ENCODE data around the gene WASHC4.

The WASHC4 gene

DNA sequence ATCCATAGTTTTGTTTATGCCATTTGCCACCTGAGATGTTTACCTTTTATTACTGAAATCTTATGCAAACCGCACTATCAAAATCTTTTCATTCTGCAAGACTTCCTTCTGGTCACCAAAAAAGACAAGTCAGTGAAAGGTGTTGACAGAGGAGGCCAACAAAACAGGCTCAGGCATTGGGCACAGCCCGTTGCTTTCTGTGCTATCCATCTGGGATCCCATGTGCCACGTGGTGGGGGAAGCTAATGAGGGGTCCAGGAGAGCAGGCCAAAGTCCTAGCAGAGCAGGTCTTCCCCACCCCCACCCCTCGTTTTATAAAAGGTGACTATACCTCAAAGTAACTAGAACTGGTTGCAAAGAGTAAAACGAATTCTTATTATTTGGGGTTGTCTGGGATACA is 24.5 kb upstream of the WASHC4 start:
- TF ChIP-seq CTCF (IDR thresholded peaks at IDR 0.05; ENCODE audit: low read depth, low read length, missing control alignments) = no peak
- DNase-seq (ENCODE audit: low read depth) = no peak
- peak overlapping the region; percentile 47 for H3K4me3 ChIP-seq (ENCODE audit: low read depth, low read length)
- in situ Hi-C loops (cut with HindIII; ENCODE audit: low sequenced_read_pairs) = no loop called here

DNA sequence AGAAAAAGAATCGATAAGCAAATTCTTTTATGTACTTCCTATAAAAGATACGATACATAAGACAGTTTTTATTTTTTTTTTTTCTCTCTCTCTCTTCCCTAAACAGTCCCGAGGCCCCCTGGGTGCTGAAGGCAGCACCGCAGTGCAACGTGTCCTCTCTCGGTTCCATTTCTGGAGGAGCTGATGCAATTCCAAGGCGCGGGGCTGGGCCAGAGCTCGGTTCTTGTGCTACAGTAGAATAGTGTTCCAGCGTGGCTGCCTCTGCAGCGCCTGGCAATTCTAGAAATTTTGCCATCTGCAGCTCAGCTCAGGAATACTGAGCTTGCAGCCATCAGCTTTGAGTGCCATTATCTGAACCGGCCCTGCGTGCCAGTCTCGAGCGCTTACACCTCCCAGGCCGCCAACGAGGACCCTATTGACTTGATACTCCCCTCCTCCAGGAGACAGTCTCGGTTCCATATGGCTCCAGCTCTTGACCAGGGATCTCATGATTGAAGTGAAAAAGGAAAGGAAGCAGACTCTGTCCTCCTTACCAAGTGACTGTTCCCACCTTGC is 23.9 kb upstream of the WASHC4 start:
- peak; percentile 17 for TF ChIP-seq CTCF (IDR thresholded peaks at IDR 0.05; ENCODE audit: low read depth, low read length, missing control alignments)
- peak overlapping the region; percentile 47 for H3K4me3 ChIP-seq (ENCODE audit: low read depth, low read length)
- no peak for DNase-seq (ENCODE audit: low read depth)
- in situ Hi-C loops (cut with HindIII; ENCODE audit: low sequenced_read_pairs) = no loop called here

DNA sequence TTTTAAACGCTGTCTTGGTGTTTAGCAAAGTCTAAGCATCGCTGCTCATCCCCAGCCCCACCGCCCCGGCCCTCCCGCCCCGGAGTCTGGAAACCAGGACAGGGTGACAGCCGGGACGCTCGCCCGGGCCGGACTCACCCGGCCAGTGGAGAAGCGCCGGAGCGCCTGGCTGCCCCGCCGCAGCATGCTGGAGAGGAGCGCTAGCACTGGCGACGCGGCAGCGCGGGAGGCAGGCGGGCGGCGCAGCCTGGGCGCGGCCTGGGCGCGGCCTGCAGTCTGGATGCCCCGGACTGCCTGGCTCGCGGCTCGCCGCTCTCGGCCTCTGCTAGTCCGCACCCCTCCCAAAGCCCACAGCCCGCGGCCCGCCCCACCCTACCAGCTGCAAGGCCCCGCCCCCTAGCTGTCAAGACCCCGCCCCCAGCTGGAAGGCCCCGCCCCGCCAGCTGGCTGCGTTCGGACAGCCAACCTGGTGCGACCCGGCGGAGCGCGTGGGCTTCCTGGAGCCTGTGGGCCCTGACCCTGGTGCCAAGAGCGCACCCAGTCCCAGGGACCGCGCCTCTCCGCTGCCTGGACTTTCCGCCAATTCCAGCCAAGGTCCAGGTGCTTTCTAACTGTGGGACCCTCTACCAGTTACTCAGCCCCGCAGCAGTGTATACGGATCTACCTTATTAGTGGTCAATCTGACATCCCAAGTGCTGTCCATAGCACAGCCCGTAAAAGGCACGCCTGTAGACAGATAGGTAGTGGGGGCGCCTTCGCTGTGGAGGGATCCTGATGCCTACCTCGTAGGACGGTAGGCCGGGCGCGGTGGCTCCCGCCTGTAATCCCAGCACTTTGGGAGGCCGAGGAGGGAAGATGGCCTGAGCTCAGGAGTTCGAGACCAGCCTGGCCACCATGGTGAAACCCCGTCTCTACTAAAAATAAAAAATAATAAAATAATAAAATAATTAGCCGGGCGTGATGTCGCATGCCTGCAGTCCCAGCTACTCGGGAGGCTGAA is 23.0 kb upstream of the WASHC4 start, which contains the start of gene ALDH1L2:
Gene ALDH1L2 (minus strand): TSS at position 208 of the 1,000 bp plus-strand sequence. CDS start 22 bp downstream, at position 186.
- TF ChIP-seq CTCF (IDR thresholded peaks at IDR 0.05; ENCODE audit: low read depth, low read length, missing control alignments) = no peak
- no peak for DNase-seq (ENCODE audit: low read depth)
- in situ Hi-C loops (cut with HindIII; ENCODE audit: low sequenced_read_pairs) = no loop called here

DNA sequence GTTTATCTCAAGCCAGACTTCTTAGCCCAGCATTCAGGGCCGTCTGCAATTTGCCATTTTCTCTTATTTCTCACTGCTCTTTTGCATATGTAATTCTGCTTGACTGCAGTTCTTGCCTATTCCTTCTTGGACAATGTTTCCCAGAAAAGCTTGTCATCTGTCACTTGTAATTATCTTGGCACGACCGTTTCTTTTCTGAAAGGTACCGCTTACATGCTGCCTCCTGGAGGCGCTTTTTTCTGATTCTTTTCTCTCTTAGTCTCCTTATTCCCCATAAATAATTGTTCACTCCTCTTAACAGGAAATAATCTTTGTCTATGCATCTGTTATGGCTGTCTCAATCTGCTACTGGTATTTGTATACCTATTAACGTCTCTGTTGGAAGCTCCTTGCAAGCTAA is 22.0 kb upstream of the WASHC4 start:
- no peak overlapping the region for H3K4me3 ChIP-seq (ENCODE audit: low read depth, low read length)
- in situ Hi-C loops (cut with HindIII; ENCODE audit: low sequenced_read_pairs) = no loop called here
- DNase-seq (ENCODE audit: low read depth) = no peak
- no peak for TF ChIP-seq CTCF (IDR thresholded peaks at IDR 0.05; ENCODE audit: low read depth, low read length, missing control alignments)

More for the DNA sequence above, 23.0 kb upstream of the WASHC4 start, which contains the start of gene ALDH1L2:
- peak within 1 kb of the TSS; percentile 47 for H3K4me3 ChIP-seq (ENCODE audit: low read depth, low read length)

DNA sequence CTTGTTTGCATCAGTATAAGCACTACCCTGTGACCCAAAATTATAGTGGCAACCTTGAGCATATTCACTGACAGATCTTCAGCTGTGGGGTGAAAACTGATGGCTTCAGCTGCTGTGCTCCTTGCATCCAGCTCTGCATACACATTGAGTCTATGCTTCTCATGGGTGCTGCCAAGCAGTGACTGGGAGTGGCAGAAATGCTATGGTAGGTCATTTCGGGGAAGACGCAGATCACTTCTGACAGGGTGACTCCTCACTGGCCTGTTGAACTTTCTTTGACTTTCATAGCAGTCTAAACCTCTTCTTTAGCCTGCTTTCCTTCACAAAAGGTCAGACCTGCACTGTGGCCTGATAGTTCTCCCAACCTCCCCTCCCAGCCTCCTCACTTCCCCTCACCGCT is 17.7 kb upstream of the WASHC4 start:
- in situ Hi-C loops (cut with HindIII; ENCODE audit: low sequenced_read_pairs) = no loop called here

More for the DNA sequence above, 17.7 kb upstream of the WASHC4 start:
- no peak overlapping the region for H3K4me3 ChIP-seq (ENCODE audit: low read depth, low read length)
- no peak for DNase-seq (ENCODE audit: low read depth)
- no peak for TF ChIP-seq CTCF (IDR thresholded peaks at IDR 0.05; ENCODE audit: low read depth, low read length, missing control alignments)

All from astrocyte of the cerebellum (primary cell).